Fibroblast of the aortic adventitia (primary cell): ENCODE results near the gene BSG. TPM values are rescaled to one million over a fixed set of nuclear protein-coding genes. Genes with fewer than 3 reads are reported as not detected.

Experiments used
- DNase-seq: peaks from one replicate; pipeline ENCODE4 v3.0.0-alpha.2; 2010; ENCODE audit warnings: low read depth
- H3K4me3 ChIP-seq: 2 replicates; pipeline ENCODE4 v1.5.1; 2011; ENCODE audit warnings: low read depth, mild to moderate bottlenecking, control low read depth, low read length, moderate library complexity
- CTCF ChIP-seq: IDR thresholded peaks from 2 replicates; pipeline ENCODE4 v1.5.1; 2011; ENCODE audit warnings: mild to moderate bottlenecking, low read length, control low read depth, inconsistent platforms; ENCODE audit not compliant: insufficient read depth
- total RNA-seq: library from RNA; depleted of rRNA; stranded (reverse); fragments of >200 nt; gene quantifications from 2 replicates; pipeline ENCODE4 v1.2.3, GENCODE V29; 2012; ENCODE audit warnings: low replicate concordance

Gene BSG
- total RNA-seq, 1 donor: 239 TPM

GRCh38 chr19:540867-541637, 31.3 kb upstream of the BSG start:
- no peak for DNase-seq

GRCh38 chr19:541699-542098, 30.7 kb upstream of the BSG start:
- DNase-seq: no peak
- TF ChIP-seq CTCF: no peak
- H3K4me3 ChIP-seq: no peak overlapping the region

More at GRCh38 chr19:540867-541637, 31.3 kb upstream of the BSG start:
- TF ChIP-seq CTCF: no peak
- H3K4me3 ChIP-seq: no peak overlapping the region

GRCh38 chr19:542173-542866, 30.1 kb upstream of the BSG start:
- no peak for DNase-seq
- H3K4me3 ChIP-seq: no peak overlapping the region
- no peak for TF ChIP-seq CTCF

- no peak for TF ChIP-seq CTCF
- DNase-seq: no peak
- H3K4me3 ChIP-seq: no peak within 1 kb of the TSS
Measured at GRCh38 chr19:543910-544608, 28.3 kb upstream of the BSG start, which contains the start of gene GZMM. GZMM (plus strand) TSS chr19:544053; CDS start chr19:544072, 19 bp downstream.

GRCh38 chr19:547117-547516, 25.3 kb upstream of the BSG start:
- DNase-seq: no peak
- no peak overlapping the region for H3K4me3 ChIP-seq
- no peak for TF ChIP-seq CTCF

GRCh38 chr19:547836-548720, 24.3 kb upstream of the BSG start:
- DNase-seq: no peak
- no peak for TF ChIP-seq CTCF
- no peak overlapping the region for H3K4me3 ChIP-seq
